HG02885 (cell line): ENCODE data around the gene MRPS10.

Experiments used
- ATAC-seq: cut with Tn5 transposase; IDR thresholded peaks from one replicate; pipeline ENCODE4 v1.9.1; 2021; ENCODE audit warnings: mild to moderate bottlenecking; ENCODE audit not compliant: unreplicated experiment, poor library complexity

The MRPS10 gene

DNA sequence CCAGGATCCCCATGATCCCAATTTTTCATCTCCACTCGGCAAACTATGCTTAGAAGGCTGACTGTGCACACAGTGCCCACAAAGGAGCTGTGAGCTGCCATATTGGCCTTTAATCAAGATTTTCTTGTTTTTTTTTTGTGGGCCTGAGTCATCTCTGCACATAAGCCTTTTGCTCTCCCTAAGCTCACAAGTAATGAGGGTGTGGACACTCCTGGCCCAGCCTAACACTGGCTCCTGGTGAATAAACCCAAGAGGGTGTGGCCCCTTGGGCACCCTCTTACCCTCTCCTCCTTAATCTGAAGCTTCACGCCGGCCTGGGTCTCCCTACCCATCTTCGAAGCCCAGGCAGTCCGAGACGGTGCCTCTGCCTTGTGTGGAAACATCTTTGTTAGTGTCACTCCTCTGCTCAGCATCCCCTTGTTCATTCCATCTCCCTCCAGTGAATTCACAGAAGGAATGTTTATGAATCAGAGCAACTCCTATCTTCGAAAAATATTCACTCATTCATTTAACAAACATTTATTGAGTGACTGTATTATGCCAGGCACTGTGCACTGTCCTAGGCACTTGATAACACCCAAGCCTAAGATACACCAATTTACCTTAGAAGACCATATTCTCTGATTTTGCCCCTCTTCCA lies 22.2 kb upstream of the MRPS10 start:
- no peak for ATAC-seq

GRCh38 chr6:42239333-42239732 lies 21.7 kb upstream of the MRPS10 start:
- ATAC-seq, result no peak

DNA sequence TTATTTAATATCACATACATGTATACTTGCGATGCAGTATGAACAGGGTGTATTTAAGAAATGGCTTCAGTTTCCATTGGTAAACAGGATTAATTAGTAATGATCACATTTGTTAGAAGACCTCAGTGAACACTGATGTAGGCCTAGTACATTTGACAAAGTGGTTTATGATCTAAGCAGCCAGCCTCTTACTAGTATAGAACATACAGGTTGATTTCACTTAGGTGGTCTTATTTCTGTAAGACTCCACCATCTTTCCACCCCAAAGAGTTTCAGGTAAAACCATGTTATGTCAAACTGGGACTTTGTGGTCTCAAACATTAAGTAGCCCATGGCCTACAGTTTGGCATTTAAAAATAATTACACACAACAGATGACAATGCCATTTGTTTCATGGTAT lies 20.2 kb upstream of the MRPS10 start:
- no peak for ATAC-seq

DNA sequence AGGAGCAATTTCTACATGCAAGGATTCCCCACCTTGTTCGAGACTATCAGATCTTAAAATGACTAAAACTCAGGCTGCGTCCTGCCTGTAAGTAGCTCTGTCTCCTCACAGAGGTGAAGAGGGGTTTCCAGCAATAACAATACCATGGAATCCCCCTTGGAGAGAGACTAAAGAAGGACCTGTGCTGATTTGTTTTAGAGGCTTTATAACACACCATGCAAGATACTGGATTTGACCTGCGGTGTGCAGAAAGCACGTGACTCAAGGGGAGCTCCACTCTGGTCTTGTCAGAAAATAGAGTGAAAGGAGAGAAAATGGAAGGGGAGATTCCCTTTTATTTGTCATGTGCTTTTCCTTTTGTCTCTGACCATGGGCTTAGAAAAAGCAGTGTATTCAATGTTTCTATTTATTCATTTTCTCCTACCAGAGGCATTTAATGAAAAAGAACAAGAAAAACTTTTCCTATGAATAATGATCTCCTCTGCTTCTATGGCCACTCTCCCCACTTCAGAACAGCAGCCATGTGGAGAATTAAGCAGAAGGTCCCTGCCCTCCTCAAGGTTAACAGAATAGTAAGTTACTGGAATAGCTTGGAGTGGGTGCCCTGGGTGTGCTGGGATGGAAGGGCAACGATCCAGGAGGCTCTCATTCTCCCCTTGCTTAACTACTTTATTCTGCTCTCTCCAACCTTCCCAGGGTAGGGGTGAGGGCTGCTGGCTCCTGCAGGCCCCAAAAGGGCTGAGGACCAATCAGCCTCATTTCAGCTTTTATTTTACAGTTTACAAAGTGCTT lies 19.2 kb upstream of the MRPS10 start:
- ATAC-seq, result peak; percentile 54

GRCh38 chr6:42236030-42236429 lies 18.4 kb upstream of the MRPS10 start:
- peak; percentile 19 for ATAC-seq

GRCh38 chr6:42232035-42232434 lies 14.4 kb upstream of the MRPS10 start:
- no peak for ATAC-seq

- no peak for ATAC-seq
Measured at GRCh38 chr6:42230345-42231321, 13.0 kb upstream of the MRPS10 start.

DNA sequence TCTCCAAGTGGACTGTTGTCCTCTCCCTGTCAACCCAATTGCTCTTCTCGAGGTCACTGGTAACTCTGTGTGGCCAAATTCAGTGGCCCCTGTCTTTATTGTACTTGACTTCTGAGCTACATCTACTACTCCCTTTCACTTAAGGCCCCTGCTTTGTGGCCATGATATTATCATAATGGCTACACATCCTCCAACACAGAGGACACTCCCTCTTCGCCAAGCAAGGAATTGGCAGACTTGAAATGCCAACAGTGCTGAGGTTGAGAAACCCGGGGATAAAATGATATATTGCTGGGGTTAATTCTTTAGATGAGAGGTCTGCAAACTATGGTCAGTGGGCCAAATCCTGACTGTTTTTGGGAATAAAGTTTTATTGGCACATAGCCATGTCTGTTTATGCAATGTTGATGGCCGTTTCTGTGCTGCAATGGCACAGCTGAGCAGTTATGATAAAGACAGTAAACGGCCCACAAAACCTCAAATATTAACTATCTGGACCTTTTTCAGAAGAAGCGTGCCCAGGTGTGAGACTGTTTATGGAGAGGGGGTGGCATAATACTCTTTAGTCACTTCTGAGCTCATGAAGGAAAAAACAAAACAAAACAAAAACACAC lies 12.0 kb upstream of the MRPS10 start:
- ATAC-seq, result no peak

- ATAC-seq, result no peak
Measured at GRCh38 chr6:42228305-42228704, 10.6 kb upstream of the MRPS10 start.

- no peak for ATAC-seq
Measured at GRCh38 chr6:42227173-42227850, 9.7 kb upstream of the MRPS10 start.

DNA sequence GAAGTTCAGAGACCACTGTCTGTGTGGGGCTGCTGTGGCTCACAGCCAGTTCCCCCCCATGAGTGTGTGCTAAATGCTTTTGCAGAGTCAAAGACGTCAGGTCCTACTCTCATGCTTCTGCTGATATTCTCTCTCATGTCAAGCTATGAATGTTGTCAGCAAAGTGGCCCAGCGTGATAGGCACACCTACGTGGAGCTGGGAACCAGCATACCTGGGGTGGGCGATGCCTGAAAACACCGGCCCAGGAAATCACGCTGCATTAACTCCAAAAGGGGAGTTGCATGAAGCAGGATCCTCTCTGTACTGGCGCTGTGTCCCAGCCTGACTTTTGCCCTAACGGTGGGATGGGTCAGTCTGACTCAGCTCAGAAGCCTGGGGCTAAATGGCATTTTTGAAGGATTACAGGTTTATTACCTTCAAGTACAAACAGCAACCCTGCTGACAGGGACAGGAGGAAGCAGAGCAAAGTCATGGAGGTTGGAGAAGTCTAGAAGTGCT lies 9.0 kb upstream of the MRPS10 start:
- ATAC-seq, result no peak

DNA sequence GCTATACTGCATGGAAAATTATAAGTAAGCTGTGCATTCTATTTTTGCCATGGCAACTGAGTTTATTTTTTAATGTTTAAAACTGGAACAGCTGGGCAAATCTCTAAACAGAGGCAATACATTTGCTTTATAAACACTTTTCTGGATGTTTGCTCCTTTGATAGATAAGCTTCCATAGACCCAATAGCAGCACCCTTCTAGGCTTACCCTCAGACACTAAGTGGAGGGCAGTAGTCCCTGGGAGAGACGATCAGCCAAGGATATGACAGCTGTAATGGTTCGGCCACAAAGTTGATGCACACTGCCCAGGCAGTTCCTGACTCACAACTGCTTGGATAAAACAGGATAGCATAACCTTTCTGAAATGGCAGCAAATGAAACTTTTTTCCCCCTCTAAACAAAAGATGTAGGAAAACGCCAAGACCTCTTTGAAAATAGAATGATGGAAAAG lies 8.5 kb upstream of the MRPS10 start:
- ATAC-seq, result no peak

- no peak for ATAC-seq
Measured at GRCh38 chr6:42225419-42225818, 7.8 kb upstream of the MRPS10 start.

GRCh38 chr6:42225029-42225339 lies 7.3 kb upstream of the MRPS10 start:
- no peak for ATAC-seq

- peak; percentile 95 for ATAC-seq
Measured at GRCh38 chr6:42224222-42225028, 6.8 kb upstream of the MRPS10 start.

- no peak for ATAC-seq
Measured at GRCh38 chr6:42222448-42222847, 4.8 kb upstream of the MRPS10 start.

- ATAC-seq, result no peak
Measured at GRCh38 chr6:42221546-42221945, 3.9 kb upstream of the MRPS10 start.

DNA sequence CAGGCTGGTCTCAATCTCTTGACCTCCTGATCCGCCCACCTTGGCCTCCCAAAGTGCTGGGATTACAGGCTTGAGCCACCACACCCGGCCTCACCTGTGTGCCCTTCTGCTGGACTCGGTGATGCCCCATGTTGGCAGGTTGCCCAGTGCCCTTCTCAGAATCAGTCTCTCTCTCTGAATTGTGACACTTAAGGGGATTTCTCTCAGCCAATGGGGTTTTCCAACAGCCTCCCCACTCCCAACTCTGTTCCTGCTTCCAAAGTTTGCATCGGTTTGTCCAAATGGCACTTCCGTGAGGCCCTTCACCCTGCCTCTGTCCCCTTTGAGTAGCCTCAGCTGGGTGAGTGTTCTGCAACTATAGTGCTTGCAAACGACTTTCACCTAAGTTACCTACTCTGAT lies 3.1 kb upstream of the MRPS10 start:
- no peak for ATAC-seq

DNA sequence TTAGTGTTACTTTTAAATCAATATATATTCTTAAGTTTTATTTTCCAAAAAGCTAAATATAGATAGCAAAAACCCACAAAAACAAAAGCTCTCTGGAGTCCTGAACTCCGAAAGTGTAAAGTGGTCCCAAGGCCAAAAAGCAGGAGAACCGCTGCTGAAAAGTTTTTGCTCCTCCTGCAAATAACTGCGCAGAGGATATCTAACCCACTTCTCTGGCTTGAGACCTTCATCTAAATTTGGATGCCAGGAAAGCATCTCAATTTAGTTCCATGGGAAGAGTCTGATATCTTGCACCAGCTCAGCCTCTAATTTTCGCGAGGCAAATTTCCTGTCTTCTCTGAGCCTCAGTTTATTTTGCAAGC lies 523 bp downstream of the MRPS10 start:
- ATAC-seq, result no peak
